NCI-H146 treated with DMSO at 0.1 percent for 48 hours (cell line): ENCODE data around the gene CAPN9.
"Not testable (repeated sequence)": the region's sequence is repeated elsewhere in the genome, so short reads cannot be mapped to it uniquely, and the experiment has no call there.

ENCODE experiments used
- DNase-seq: peaks from one replicate; lab custom pipeline; 2025; ENCODE audit not compliant: unreplicated experiment; lab: John Stamatoyannopoulos, UW

The CAPN9 gene

DNA sequence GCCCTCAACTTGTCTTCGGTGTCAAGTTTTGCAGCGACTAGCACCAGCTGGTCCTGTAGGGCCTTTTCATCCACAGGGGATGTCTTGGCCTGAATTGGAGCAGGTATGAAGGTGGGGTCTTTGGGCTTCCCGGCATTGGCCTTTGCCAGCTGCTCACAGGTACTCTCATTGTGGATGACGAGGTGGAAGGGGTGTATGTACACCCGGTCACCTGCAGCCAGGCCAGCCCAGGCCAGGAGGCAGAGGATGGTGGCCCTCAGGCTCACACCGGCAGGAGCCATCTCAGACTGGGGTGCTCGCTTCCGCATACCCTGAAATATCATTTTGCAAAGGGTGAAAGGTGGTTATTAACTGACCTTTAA is 36.7 kb upstream of the CAPN9 start:
- no peak for DNase-seq

DNA sequence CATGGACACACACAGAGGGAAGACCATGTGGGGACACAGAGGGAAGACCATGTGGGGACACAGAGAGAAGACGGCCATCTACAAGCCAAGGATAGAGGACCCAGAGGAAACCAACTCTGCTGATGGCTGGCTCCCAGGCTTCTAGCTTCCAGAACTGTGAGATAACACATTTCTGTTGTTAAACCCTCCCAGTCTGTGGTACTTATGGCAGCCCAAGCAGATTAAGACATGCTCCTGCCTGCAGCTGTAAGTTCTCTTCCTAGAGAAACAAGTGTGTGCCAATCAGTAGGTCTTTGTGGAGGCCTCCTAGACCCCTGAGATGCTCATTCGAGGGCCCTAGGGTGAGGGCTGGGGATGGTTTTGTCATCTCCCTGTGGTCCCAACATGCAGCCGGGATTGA is 35.9 kb upstream of the CAPN9 start:
- no peak for DNase-seq

DNA sequence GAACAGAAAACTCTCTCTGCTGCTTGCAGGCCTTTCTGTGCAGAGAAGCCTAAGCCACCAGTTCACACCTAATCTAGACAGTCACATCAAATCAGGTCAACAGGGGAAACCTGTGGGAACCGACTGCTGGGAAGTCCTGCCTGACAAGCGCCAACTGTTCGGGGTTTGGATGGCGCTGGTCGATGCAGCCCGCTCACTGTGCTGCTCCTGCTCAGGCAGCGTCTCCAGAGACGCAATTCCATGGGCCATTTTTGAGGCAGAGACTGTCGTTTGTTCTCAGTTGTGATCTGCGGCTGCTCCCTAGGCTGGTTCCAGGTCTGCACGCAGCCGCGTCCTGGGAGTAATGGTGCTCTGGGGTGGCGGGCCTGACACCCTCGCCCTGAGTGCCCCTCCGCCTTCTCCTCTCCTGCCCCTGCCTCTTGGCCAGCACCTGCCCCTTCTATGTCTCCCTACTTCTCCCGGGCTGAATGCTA is 34.7 kb upstream of the CAPN9 start:
- DNase-seq = no peak

DNA sequence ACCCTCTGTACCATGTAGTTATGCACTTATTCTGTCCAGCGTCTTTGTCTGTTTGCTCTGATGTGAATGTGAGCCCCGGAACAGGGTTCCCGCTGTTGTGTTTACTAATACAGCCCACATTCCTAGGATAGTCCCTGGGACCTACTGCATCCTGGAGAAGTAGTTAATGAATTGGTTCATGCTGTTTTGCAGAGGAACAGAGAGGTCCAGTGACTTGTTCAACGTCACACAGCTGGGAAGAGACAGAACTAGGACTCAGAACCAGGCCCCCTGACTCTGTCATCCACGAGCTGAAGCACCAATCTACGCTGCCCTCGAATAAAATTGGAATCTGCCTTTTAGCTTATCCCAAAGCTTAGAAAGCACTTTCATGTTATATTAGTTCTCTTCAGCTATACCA is 34.0 kb upstream of the CAPN9 start:
- no peak for DNase-seq

DNA sequence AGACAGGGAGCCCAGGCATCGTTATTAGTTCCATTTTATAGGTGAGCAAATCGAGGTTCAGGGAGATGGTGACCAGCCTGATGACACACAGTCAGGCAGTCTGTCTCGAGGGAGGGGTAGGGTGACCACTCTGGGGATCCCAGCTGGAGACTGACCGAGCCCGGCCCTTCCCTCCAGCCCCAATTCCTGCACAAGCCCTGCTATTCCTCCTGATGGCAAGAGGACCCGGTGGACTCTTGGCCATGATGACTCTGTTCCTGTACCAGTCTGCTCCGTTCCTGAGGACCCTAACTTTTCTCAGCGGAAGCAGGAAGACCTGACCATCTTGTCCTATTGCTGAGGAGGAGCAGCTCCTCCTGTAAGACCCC is 33.7 kb upstream of the CAPN9 start:
- DNase-seq = no peak

DNA sequence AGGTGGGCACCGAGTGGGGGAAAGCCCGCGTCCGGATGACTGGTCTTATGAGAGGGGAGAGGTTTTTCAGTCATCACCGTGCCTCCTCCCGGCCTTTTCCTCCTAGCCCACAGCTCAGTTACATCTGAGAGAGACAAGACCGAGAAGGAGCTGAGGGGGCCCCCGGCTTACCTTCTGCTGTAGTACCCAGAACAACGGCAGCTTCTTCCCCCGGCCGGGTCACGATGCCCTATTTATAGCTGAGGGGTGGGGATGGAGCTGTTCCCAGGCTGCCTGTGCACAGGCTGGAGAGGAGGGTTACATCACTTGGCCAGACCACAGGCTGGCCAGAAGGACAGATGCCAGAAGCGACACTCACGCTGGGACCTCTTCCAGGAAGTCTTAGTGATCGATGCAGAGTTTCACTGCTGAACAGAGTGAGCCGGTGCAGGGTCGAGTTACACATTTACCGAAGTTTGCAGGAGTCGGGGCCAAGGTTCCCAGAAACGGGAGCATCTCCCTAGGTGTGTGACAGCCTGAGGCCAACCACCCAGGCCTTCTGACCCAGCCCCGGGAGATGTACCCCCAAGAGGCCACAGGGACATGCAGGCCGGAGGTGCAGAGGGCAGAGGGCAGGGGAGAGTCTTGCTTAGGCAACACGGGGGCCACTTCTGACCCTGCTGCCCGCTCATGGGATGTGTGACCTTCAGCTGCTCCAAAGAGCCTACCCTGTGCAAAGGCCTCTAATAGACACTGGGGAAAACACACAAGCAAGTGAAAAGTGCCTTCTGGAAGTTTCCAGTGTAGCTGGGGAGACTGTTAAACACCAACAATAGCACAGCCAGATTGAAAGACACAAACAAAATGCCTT is 33.0 kb upstream of the CAPN9 start, which contains the start of gene AGT:
TSS of gene AGT (minus strand) at position 208 of the 850 bp plus-strand sequence. CDS start 3,299 bp downstream, outside the sequence.
- DNase-seq = no peak

DNA sequence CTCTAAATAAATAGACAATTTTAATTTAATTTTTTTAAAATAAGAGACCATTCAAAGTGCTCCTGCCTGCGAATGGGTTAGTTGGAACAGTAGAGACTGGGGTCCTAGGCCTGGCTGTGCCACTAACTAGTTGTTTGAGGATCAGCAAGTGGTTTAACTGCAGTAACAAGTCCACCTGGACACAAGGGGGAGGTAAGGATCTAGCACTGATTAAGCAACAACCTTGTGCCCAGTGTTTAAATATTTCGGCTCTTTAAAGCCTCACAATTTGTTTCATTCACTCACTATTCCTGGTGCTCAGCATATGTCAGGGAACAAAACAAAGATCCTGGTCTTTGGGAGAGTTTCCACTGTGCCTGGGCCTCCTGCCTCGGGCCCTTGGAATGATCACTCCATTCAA is 31.7 kb upstream of the CAPN9 start:
- DNase-seq = no peak

DNA sequence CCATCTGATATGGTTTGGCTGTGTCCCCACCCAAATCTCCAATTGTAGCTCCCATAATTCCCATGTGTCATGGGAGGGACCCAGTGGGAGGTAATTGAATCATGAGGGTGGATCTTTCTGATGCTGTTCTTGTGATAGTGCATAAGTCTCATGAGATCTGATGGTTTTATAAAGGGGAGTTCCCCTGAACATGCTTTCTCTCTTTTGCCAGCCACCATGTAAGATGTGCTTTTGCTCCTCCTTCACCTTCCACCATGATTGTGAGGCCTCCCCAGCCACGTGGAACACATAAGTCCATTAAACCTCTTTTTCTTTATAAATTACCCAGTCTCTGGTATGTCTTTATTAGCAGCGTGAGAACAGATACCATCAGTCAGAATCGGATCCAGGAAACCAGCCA is 30.7 kb upstream of the CAPN9 start:
- DNase-seq = not testable (repeated sequence)

DNA sequence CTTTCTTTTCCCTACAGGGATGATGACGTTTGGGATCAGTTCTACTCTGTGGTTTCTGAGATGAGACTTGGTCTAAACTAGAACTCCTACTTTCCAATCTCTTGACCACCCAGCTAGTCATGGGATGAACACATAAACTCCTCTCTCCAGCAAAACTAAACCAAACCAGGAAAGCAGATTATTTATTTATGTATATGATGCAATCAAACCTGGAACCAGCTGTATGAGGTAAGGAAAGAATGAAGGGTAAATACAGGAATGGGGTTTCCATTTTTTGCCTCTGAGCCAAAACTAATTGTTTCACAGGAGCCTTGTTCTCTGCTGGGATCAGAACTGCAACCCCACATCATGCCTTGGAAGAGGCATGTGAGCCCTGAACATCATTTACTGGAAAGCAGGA is 29.9 kb upstream of the CAPN9 start:
- no peak for DNase-seq

DNA sequence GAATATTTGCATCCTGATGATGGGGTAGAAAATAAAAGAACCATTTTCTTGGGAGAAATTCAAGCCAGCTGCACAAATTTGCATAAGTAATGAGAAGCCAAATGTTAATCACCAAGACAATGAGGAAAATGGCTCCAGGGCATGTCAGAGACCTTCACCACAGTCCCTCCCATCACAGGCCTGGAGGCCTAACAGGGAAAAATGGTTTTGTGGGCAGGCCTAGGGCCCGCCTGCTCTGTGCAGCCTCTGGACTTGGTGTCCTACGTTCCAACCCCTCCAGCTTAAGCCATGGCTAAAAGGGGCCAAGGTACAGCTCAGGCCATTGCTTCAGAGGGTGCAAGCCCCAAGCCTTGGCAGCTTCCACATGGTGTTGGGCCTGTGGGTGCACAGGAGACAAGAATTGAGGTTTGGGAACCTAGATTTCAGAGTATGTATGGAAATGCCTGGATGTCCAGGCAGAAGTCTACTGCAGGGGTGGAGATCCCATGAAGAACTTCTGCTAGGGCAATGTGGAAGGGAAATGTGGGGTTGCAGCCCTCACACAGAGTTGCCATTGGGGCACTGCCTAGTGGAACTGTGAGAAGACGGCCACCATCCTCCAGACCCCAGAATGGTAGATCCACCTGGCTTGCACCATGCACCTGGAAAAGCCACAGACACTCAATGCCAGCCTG is 25.2 kb upstream of the CAPN9 start:
- DNase-seq = not testable (repeated sequence)

DNA sequence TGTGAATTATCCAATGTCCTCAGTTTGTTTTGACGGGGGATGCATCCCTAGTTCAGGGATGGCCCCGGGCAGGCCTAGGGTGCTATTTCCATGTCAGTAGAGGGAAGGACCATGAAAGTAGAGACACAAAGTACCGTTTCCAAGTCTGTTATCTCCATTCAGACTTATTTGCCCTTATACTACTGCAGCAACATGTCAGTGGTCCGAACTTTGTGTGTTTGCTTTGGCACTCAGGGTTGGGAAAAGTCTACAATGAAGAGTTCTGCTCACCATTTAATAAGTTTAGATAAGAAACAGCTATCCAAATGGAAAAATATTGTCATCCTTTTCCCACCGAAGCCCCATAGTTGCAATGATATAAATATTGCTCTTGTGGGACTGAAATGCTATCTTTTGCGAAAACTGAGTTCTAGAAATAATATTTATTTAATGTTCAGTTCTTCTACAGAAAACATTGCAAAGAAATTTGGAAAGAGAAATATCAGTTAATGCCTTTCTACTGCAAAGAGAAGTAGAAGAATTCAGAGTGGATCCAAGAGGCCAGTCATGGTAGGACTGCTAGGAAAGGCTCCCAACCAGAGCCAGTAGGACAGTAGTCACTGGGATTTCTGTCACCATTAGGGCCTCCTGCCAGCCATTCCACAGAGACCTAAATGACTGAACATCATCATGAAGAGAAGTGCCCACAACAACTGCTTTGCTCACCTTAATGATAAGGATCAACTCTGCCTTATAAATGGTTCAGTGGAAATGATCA is 21.8 kb upstream of the CAPN9 start:
- DNase-seq = no peak

DNA sequence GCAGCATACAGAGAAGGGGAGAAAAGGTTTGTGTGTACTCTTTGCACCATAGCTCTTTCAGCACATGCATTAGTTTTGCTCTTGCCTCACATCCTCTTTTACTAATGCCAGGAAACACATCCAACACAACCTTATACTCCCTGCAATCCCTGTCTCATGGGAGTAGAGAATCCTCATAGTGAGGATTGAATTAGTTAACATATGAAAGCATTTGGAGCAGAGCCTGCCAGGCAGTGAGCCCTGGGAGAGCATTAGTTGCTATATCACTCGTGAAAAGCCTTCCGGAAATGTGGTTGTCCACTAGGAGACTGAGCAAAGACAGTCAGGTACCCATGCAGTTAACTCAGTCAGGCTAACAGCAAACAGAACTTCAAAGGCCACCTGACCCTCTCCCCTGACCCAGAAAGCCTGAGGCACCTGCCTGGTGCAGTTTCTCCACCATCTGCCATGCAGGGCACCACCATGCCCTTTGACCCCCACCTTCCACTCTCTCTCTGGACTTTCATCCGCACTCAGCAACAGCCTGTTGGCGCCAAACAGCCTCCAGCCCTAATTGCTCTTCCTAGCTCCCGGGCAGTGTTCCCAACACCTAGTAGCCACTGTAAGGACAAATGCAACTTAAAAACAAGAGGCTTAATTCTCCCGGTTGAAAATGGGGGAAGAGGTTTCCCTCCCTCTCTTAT is 18.3 kb upstream of the CAPN9 start:
- peak; percentile 44 for DNase-seq

DNA sequence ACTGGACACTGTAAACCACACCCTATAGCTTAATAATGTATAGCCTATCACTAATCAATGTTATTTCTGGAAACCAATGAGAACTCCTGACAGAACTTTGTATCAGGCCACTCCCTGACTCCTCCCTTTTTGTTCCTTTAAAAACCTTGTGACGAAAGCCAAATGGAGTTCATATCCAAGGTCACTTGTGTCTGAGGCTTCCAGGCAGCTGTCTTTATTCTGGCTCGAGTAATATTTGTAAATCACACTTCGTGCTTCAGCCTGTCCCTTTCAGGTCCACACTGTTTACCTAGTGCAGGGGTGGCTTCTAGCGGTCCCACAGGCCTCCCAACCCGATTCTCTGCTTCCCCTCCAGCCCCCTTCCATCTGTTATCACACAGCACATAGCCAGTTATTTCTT is 16.2 kb upstream of the CAPN9 start:
- DNase-seq = peak; percentile 25

DNA sequence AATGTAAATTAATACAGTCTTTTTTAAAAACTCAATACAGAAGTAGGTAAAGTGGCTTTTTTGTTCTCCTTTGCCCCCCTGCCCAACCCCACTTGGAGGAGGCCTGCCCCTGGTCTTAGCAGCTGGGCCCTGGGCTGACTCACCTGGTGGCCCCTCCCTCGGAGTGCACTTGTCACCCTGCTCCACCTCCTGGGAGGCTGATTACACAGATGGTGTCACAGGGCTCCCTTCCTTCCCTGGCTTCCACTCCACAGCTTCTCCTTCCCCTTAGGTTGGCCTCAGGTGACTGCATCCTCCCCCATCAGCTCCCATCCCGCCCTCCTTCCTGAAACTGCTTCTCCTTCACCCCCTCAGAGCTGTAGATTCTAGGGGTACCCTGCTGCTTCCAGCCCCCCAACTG is 11.7 kb upstream of the CAPN9 start:
- DNase-seq = peak; percentile 57

DNA sequence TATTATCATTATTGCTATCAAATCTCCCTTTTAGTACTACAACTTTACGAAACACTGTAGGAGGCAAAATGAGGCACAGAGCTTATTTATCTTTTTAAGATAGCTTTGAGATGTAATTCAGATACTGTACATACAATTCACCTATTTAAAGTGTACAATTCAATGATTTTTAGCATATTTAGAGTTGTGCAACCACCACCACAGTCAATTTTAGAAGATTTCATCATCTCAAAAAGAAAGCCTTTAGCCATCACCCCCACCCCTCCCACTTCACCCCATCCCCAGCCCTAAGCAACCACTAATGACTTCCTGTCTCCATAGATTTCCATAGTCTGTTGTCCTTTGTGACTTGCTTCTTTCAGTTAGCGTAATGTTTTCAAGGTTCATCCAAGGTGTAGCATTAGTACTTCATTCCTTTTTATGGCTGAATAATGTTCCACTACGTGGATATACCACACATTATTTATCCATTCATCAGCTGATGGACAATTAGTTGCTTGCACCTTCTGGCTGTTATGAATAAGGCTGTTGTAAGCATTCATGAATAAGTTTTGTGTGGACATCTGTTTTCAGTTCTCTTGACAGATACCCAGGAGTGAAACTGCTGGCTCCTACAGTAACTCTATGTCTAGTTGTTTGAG is 9.4 kb upstream of the CAPN9 start:
- no peak for DNase-seq

DNA sequence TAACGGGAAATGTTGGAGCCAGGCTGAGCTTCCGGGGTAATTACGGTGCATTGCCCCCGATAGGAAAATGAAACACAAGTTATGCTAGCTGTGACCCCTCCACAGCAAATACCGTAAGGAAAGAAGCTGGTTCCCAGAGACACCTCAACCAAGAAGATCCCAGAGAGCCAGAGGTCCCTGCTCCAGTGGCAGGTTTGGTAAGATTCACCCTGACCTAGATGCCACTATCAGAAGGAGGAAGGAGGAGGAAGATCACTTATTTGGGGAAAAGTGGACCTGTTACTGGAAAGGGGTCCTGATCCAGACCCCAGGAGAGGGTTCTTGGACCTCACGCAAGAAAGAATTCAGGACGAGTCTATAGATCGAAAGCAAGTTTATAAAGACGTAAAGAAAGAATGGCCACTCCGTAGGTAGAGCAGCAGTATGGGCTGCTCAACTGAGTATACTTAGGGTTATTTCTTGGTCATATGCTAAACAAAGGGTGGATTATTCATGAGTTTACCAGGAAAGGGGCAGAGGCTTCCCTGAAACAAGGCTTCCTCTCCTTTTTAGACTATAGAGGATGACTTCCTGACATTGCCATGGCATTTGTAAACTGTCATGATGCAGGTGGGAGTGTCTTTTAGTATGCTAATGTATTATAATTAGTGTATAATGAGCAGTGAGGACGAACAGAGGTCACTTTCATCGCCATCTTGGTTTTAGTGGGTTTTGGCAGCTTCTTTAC is 7.5 kb upstream of the CAPN9 start:
- no peak for DNase-seq

DNA sequence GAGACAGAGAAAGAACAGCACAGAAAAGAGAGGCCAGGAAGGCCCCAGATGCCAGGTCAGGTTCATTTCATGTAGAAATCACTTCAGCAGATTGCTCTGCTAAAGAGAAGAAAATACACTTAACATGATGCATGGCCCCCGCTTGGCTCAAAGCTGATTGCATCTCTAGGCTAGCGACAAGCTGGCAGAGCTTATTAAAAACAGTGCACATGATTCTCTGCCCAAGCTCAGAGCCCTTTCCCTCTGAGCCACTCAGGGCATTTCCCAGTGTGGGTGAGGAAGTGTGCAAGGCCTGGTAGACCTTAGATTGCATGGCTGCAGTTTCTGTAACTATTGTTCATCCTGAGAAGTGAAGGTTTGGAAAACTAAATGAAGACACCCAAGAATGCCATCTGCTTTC is 3.3 kb upstream of the CAPN9 start:
- DNase-seq = no peak

DNA sequence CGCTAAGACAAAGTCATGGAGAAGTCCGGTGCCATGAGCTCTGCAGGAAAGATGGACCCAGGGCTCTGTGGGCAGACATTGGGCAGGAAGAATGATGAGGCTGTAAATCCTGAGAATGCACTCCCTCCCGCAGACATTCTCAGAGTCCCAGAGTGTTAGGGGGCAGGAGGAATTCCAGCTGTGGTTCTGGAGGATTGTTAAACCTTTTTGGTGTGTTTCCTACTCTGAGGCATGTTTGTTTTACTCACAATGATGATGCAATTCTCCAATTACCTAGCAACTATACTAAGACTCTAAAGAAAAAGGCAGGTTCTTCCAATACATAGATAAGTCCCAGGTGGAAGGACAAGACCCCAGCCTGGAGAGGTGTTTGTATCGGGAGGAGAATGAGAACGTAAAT is 2.8 kb upstream of the CAPN9 start:
- DNase-seq = no peak

DNA sequence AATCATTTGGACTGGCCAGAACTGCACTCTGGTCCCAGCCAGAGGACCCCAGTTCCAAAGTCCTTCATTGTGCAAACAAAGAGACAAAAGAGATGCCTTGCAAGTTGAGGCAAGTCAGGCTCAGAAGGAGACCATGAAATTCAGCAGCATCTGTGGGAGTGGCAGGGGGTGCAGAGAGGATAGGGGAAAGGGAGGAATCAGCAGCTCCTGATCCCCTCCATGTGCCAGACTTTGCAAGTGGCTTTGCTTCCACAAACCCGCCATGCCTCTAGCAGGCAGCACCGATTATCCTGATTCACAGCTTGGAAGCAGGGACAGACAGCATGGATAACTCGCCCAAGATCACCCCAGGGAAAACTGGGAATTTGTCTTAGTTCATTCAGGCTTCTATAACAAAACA is 2.1 kb upstream of the CAPN9 start:
- peak; percentile 17 for DNase-seq

DNA sequence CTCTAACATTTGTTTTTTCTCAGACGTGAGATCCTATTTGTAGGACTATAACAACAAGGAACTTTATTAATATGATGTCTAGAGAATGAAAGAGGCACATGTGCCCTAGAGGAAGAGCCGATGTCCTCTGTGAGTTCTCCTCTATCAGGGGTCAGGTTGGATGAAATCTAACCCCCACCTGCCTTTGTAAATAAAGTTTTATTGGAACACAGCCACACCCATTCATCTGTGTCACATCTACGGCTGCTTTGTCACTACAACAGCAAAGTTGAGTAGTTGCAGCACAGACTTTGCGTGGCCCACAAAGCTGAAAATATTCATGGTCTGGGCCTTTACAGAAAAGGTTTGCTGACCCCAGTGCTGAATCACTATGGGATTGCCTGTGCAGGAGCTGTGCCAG is 571 bp upstream of the CAPN9 start:
- no peak for DNase-seq
